Left lung (tissue), 10 donors: Measurements from ENCODE around the gene TMEM91. TPM values are rescaled to one million over a fixed set of nuclear protein-coding genes. Genes with fewer than 3 reads are reported as not detected.
A peak's percentile ranks its signal among the peaks of the same experiment; 100 is the strongest.

Source experiments
- ATAC-seq: fragments of 200-7000 bp; cut with Tn5 transposase; one replicate; pipeline ENCODE4 v1.9.1; 2020; ENCODE audit warnings: moderate library complexity
- DNase-seq, 4 donors: peaks; one replicate each; pipeline ENCODE4 v3.0.0-alpha.2; 2013 to 2020
- H3K27ac ChIP-seq, 2 donors: fragments of 200-600 bp; sonication (generic) in 1 of 2; one replicate each; pipeline versions ENCODE4 v1.5.0 to v1.8.0; 2020 to 2021
- H3K27me3 ChIP-seq, 2 donors: fragments of 200-600 bp; sonication (generic) in 1 of 2; one replicate each; pipeline versions ENCODE4 v1.5.0 to v1.8.0; 2020 to 2021
- H3K36me3 ChIP-seq, 2 donors: fragments of 200-600 bp; sonication (generic) in 1 of 2; one replicate each; pipeline versions ENCODE4 v1.5.0 to v1.8.0; 2020 to 2021
- H3K4me1 ChIP-seq, 2 donors: fragments of 200-600 bp; one replicate each; pipeline ENCODE4 v1.8.0; 2021
- H3K4me3 ChIP-seq, 2 donors: fragments of 200-600 bp; sonication (generic) in 1 of 2; one replicate each; pipeline versions ENCODE4 v1.5.0 to v1.8.0; 2020 to 2021; ENCODE audit warnings: mild to moderate bottlenecking in 1 of 2
- H3K9me3 ChIP-seq, 2 donors: fragments of 200-600 bp; sonication (generic) in 1 of 2; one replicate each; pipeline versions ENCODE4 v1.5.0 to v1.8.0; 2020 to 2021
- CTCF ChIP-seq, 2 donors: fragments of 200-600 bp; sonication (generic) in 1 of 2; IDR thresholded peaks; one replicate each; pipeline versions ENCODE4 v1.5.0 to v1.8.0; 2021; ENCODE audit warnings: antibody characterized with exemption in 2 of 2
- intact Hi-C, 2 donors: fragments of 100-400 bp; cut with DNase I; formaldehyde crosslinking; loops; one replicate each; pipeline versions ENCODE4 v1.11.2 to v1.14.2; 2022
- polyA plus RNA-seq, 6 donors: library from polyadenylated mRNA; unstranded; fragments of 120-200 nt; gene quantifications; one replicate each; pipeline ENCODE4 v1.2.1, GENCODE V29; 2013; ENCODE audit not compliant: insufficient read length in 6 of 6
- total RNA-seq, 2 donors: library from RNA; stranded (reverse); fragmentation: NEBNext Ultra II Directional; extraction: Animal tissue kit (Norgen Biotek cat#: 25700); gene quantifications; one replicate each; pipeline ENCODE4 v1.2.1, GENCODE V29; 2021
- donor health status: DM: no; HTN: yes; CAD: no.
- donor health status: DM: no; HTN: no; CAD: no.

Gene TMEM91
- total and polyA plus RNA-seq, 8 donors = 10.1 to 22.0 (median 17.1) TPM

- Histone ChIP-seq H3K36me3 (peaks cover 0 to 41% of the 10 kb centered on the region in 2 donors), H3K4me1 (peaks cover 43 to 81% of the 10 kb centered on the region in 2 donors), H3K27ac (peak overlapping the region; percentile 76 to 88), H3K4me3 (peak overlapping the region in 1 of 2 donors; percentile 36), H3K9me3 (no peaks in the 10 kb centered on the region), H3K27me3 (no peaks in the 10 kb centered on the region)
- DNase-seq (no peak), ATAC-seq (peak; percentile 1)
- no peak for TF ChIP-seq CTCF (IDR thresholded peaks at IDR 0.05)
- intact Hi-C loops = no loop called here
These were observed 47.5 kb upstream of the TMEM91 start for GRCh38 chr19:41328842-41329225.

GRCh38 chr19:41330481-41330880 lies 45.9 kb upstream of the TMEM91 start:
- Histone ChIP-seq H3K27ac (peak overlapping the region in 1 of 2 donors; percentile 88), H3K4me1 (peaks cover 26 to 81% of the 10 kb centered on the region in 2 donors), H3K27me3 (no peaks in the 10 kb centered on the region), H3K36me3 (peaks cover 0 to 44% of the 10 kb centered on the region in 2 donors), H3K9me3 (no peaks in the 10 kb centered on the region), H3K4me3 (no peak overlapping the region)
- ATAC-seq (no peak), DNase-seq (no peak)
- intact Hi-C loops = no loop called here
- no peak for TF ChIP-seq CTCF (IDR thresholded peaks at IDR 0.05)

GRCh38 chr19:41330946-41331678 lies 45.2 kb upstream of the TMEM91 start:
- Histone ChIP-seq H3K4me3 (no peak overlapping the region), H3K27me3 (no peaks in the 10 kb centered on the region), H3K4me1 (peaks cover 20 to 81% of the 10 kb centered on the region in 2 donors), H3K9me3 (no peaks in the 10 kb centered on the region), H3K36me3 (peaks cover 0 to 49% of the 10 kb centered on the region in 2 donors), H3K27ac (peak overlapping the region in 1 of 2 donors; percentile 88)
- no peak for TF ChIP-seq CTCF (IDR thresholded peaks at IDR 0.05)
- no peak for DNase-seq
- no peak for ATAC-seq
- intact Hi-C loops = no loop called here

- Histone ChIP-seq H3K4me1 (peaks cover 11 to 75% of the 10 kb centered on the region in 2 donors), H3K36me3 (peaks cover 0 to 57% of the 10 kb centered on the region in 2 donors), H3K4me3 (no peak overlapping the region), H3K27ac (no peak overlapping the region), H3K9me3 (no peaks in the 10 kb centered on the region), H3K27me3 (no peaks in the 10 kb centered on the region)
- DNase-seq (no peak), ATAC-seq (no peak)
- intact Hi-C loops = no loop called here
- no peak for TF ChIP-seq CTCF (IDR thresholded peaks at IDR 0.05)
These were observed 44.3 kb upstream of the TMEM91 start for GRCh38 chr19:41332000-41332399.

- ATAC-seq (no peak), DNase-seq (no peak)
- TF ChIP-seq CTCF (IDR thresholded peaks at IDR 0.05) = no peak
- intact Hi-C loops = no loop called here
- Histone ChIP-seq H3K36me3 (peaks cover 0 to 62% of the 10 kb centered on the region in 2 donors), H3K4me3 (no peak overlapping the region), H3K4me1 (peaks cover 7 to 74% of the 10 kb centered on the region in 2 donors), H3K27me3 (no peaks in the 10 kb centered on the region), H3K9me3 (no peaks in the 10 kb centered on the region), H3K27ac (no peak overlapping the region)
These were observed 43.9 kb upstream of the TMEM91 start for GRCh38 chr19:41332468-41332867.
